Breast epithelium (tissue), 4 donors: ENCODE data around the gene ACMSD. TPM values are rescaled to one million over a fixed set of nuclear protein-coding genes. Genes with fewer than 3 reads are reported as not detected.

Experiments used
- DNase-seq, 2 donors: peaks; one replicate each; pipeline ENCODE4 v3.0.0-alpha.2; 2019; ENCODE audit warnings: low spot score in 2 of 2
- H3K27ac ChIP-seq, 2 donors: fragments of 200-600 bp; sonication (generic) in 1 of 2; one replicate each; pipeline ENCODE4 v1.5.1; 2016 to 2019; ENCODE audit warnings: mild to moderate bottlenecking in 1 of 2
- H3K27me3 ChIP-seq, 2 donors: fragments of 200-600 bp; sonication (generic) in 1 of 2; one replicate each; pipeline versions ENCODE4 v1.5.1 to v1.6.0; 2017 to 2019; ENCODE audit warnings: control low read depth in 1 of 2, mild to moderate bottlenecking in 1 of 2
- H3K36me3 ChIP-seq: fragments of 200-600 bp; one replicate; pipeline ENCODE4 v1.5.1; 2019
- H3K4me1 ChIP-seq, 2 donors: fragments of 200-600 bp; sonication (generic); one replicate each; pipeline ENCODE4 v1.5.1; 2016 to 2019; ENCODE audit warnings: control low read depth in 1 of 2
- H3K4me3 ChIP-seq, 3 donors: fragments of 200-600 bp; sonication (generic); 1 replicate in 2 of 3; 2 replicates in 1 of 3; pipeline ENCODE4 v1.5.1; 2016 to 2019; ENCODE audit warnings: mild to moderate bottlenecking in 3 of 3, moderate library complexity in 2 of 3
- H3K9me3 ChIP-seq, 2 donors: fragments of 200-600 bp; sonication (generic) in 1 of 2; one replicate each; pipeline ENCODE4 v1.5.1; 2016 to 2019; ENCODE audit warnings: control low read depth in 1 of 2
- POLR2A ChIP-seq: fragments of 450-650 bp; IDR thresholded peaks from one replicate; pipeline ENCODE4 v1.6.1; 2016; ENCODE audit warnings: antibody characterized with exemption, mild to moderate bottlenecking, moderate library complexity
- POLR2AphosphoS5 ChIP-seq, 3 donors: sonication (generic); formaldehyde crosslinking; IDR thresholded peaks; one replicate each; pipeline ENCODE4 v1.6.1; 2017; ENCODE audit warnings: antibody characterized with exemption in 3 of 3
- intact Hi-C: fragments of 100-400 bp; cut with DNase I; formaldehyde crosslinking; loops from one replicate; pipeline ENCODE4 v1.15.1; 2023; ENCODE audit warnings: low total_unique reads
- total RNA-seq, 3 donors: library from RNA; depleted of rRNA; stranded (reverse); fragments of >200 nt; gene quantifications; one replicate each; pipeline ENCODE4 v1.1.0, GENCODE V29; 2016
- TF ChIP-seq, protein P1 (sequence below), 3 donors: fragments of 450-650 bp; IDR thresholded peaks; one replicate each; pipeline ENCODE4 v1.5.1; 2016 to 2017; ENCODE audit warnings: antibody characterized with exemption in 3 of 3, mild to moderate bottlenecking in 3 of 3, moderate library complexity in 3 of 3

The ACMSD gene
- total RNA-seq, 3 donors from 2014 or later, result 0.59 TPM; not detected in 2

DNA sequence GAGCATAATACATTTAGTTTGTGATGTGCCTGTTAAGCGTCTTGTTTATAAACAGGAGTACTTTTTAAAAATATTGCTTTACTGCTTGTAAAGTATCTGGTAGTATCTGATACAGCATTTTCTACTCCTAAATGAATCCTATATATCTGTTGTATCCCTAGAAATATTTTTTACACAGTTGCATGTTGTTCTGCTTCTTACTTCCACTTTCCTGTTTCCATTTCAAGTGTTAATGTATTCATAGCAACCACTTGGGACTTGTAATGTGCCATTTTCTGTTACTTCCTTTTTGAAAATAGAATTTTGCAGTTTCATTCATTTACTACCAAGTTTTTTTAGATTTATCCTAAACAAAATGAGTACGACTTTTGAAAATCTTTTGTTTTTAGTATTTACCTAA, 105.1 kb downstream of the ACMSD start:
- Histone ChIP-seq H3K4me3 (no peak overlapping the region), H3K27me3 (no peaks in the 10 kb centered on the region), H3K4me1 (no peaks in the 10 kb centered on the region), H3K36me3 (peaks cover 6% of the 10 kb centered on the region), H3K9me3 (no peaks in the 10 kb centered on the region), H3K27ac (no peak overlapping the region)
- intact Hi-C loops, result no loop called here
- no peak for DNase-seq
- TF ChIP-seq POLR2A (no peak), POLR2AphosphoS5 (IDR thresholded peaks at IDR 0.05) (no peak)
- TF ChIP-seq, protein P1, sequence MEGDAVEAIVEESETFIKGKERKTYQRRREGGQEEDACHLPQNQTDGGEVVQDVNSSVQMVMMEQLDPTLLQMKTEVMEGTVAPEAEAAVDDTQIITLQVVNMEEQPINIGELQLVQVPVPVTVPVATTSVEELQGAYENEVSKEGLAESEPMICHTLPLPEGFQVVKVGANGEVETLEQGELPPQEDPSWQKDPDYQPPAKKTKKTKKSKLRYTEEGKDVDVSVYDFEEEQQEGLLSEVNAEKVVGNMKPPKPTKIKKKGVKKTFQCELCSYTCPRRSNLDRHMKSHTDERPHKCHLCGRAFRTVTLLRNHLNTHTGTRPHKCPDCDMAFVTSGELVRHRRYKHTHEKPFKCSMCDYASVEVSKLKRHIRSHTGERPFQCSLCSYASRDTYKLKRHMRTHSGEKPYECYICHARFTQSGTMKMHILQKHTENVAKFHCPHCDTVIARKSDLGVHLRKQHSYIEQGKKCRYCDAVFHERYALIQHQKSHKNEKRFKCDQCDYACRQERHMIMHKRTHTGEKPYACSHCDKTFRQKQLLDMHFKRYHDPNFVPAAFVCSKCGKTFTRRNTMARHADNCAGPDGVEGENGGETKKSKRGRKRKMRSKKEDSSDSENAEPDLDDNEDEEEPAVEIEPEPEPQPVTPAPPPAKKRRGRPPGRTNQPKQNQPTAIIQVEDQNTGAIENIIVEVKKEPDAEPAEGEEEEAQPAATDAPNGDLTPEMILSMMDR (IDR thresholded peaks at IDR 0.05), result no peak

DNA sequence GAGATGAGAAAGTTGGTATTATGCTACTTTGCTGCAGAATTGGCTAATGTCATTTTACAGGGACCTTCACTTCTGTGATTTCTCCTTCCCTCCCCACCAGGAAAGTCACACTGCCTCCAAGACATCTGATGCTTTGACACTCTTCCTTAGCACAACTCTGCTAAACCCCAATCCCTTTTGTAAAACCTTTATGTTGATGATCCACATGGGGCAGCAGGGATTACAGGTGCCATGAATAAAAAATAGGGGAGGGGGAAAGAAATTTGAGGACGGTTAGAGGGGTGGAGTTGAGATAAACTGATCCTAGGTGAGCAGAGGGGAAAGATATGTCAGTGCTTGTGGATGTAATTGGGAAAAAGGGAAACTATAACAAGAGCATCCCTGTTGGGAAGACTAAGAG, 106.6 kb downstream of the ACMSD start:
- no peak overlapping the region for H3K27ac ChIP-seq
- H3K9me3 ChIP-seq, result no peaks in the 10 kb centered on the region
- no peak for TF ChIP-seq POLR2A
- TF ChIP-seq, protein P1 (IDR thresholded peaks at IDR 0.05), result no peak
- no peak for TF ChIP-seq POLR2AphosphoS5 (IDR thresholded peaks at IDR 0.05)
- H3K4me3 ChIP-seq, result no peak overlapping the region
- H3K36me3 ChIP-seq, result peaks cover 6% of the 10 kb centered on the region
- intact Hi-C loops, result no loop called here
- no peaks in the 10 kb centered on the region for H3K27me3 ChIP-seq
- H3K4me1 ChIP-seq, result no peaks in the 10 kb centered on the region
- no peak for DNase-seq

- TF ChIP-seq POLR2A, result no peak
- TF ChIP-seq, protein P1 (IDR thresholded peaks at IDR 0.05), result no peak
- TF ChIP-seq POLR2AphosphoS5 (IDR thresholded peaks at IDR 0.05), result no peak
These were observed 107.7 kb downstream of the ACMSD start for GRCh38 chr2:134946073-134946472.

GRCh38 chr2:134949981-134950708, 111.7 kb downstream of the ACMSD start:
- intact Hi-C loops, result no loop called here
- no peak overlapping the region for H3K27ac ChIP-seq
- H3K36me3 ChIP-seq, result peaks cover 6% of the 10 kb centered on the region
- H3K27me3 ChIP-seq, result no peaks in the 10 kb centered on the region
- no peak overlapping the region for H3K4me3 ChIP-seq
- TF ChIP-seq, protein P1 (IDR thresholded peaks at IDR 0.05), result no peak
- no peak for TF ChIP-seq POLR2A
- TF ChIP-seq POLR2AphosphoS5 (IDR thresholded peaks at IDR 0.05), result no peak
- no peaks in the 10 kb centered on the region for H3K9me3 ChIP-seq
- no peaks in the 10 kb centered on the region for H3K4me1 ChIP-seq
- DNase-seq, result no peak

More at GRCh38 chr2:134946073-134946472, 107.7 kb downstream of the ACMSD start:
- no peaks in the 10 kb centered on the region for H3K9me3 ChIP-seq
- H3K4me1 ChIP-seq, result no peaks in the 10 kb centered on the region
- intact Hi-C loops, result no loop called here
- H3K27me3 ChIP-seq, result no peaks in the 10 kb centered on the region
- no peak for DNase-seq
- H3K4me3 ChIP-seq, result no peak overlapping the region
- H3K36me3 ChIP-seq, result peaks cover under 1% of the 10 kb centered on the region
- H3K27ac ChIP-seq, result no peak overlapping the region

- no peak overlapping the region for H3K27ac ChIP-seq
- no peak for DNase-seq
- H3K36me3 ChIP-seq, result peaks cover 6% of the 10 kb centered on the region
- no peaks in the 10 kb centered on the region for H3K4me1 ChIP-seq
- no peaks in the 10 kb centered on the region for H3K27me3 ChIP-seq
- no peaks in the 10 kb centered on the region for H3K9me3 ChIP-seq
- no peak for TF ChIP-seq POLR2A
- TF ChIP-seq POLR2AphosphoS5 (IDR thresholded peaks at IDR 0.05), result no peak
- TF ChIP-seq, protein P1 (IDR thresholded peaks at IDR 0.05), result no peak
- intact Hi-C loops, result no loop called here
- H3K4me3 ChIP-seq, result no peak overlapping the region
These were observed 112.5 kb downstream of the ACMSD start for GRCh38 chr2:134950886-134951285.
